LNCAP (cell line): ENCODE measurements around the gene SLC22A13.

Source experiments
- TF ChIP-seq, protein P1 (sequence below): fragments of 450-650 bp; IDR thresholded peaks from 2 replicates; pipeline ENCODE4 v1.5.1; 2017; ENCODE audit warnings: mild to moderate bottlenecking

Gene SLC22A13

DNA sequence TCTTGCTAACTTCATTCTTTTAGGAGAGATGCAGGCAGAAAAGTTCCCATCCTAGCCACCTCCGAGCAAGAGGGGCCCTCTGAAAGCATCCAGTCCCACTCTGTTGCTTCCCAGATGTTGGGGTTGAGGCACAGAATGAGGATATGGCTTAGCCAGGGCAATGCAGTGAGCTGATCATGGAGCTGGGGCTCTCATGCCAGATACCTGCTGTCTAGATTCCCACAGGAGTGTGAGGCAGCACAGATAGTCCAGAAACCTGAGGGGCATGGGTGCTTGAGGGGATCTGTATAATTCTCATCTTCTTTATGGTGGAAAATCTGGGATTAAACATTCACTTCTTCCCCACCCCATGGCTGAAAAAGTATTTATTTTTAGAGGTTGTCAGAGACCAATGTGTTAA lies 1.2 kb downstream of the SLC22A13 start:
- TF ChIP-seq, protein P1, sequence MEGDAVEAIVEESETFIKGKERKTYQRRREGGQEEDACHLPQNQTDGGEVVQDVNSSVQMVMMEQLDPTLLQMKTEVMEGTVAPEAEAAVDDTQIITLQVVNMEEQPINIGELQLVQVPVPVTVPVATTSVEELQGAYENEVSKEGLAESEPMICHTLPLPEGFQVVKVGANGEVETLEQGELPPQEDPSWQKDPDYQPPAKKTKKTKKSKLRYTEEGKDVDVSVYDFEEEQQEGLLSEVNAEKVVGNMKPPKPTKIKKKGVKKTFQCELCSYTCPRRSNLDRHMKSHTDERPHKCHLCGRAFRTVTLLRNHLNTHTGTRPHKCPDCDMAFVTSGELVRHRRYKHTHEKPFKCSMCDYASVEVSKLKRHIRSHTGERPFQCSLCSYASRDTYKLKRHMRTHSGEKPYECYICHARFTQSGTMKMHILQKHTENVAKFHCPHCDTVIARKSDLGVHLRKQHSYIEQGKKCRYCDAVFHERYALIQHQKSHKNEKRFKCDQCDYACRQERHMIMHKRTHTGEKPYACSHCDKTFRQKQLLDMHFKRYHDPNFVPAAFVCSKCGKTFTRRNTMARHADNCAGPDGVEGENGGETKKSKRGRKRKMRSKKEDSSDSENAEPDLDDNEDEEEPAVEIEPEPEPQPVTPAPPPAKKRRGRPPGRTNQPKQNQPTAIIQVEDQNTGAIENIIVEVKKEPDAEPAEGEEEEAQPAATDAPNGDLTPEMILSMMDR: no peak

DNA sequence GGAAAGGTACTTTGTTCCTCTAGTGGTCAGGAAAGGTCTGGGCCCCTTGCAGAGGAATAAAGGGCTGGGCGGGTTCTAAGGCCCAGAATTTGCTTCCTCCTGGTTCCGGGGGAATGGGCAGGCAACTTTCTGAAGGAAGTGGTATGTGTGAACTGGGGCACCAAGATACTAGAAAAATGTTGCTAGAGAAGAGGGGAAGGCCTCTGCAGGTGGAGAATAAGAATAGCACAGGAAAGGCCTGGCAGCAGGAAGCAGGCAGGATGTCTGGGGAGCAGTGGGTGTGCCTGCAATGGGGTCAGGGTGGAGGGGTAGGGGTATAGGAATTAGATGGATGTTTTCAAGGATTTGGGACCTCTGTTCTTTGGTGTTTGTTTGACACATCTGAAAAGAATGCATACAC lies 2.0 kb downstream of the SLC22A13 start:
- TF ChIP-seq, protein P1: no peak

DNA sequence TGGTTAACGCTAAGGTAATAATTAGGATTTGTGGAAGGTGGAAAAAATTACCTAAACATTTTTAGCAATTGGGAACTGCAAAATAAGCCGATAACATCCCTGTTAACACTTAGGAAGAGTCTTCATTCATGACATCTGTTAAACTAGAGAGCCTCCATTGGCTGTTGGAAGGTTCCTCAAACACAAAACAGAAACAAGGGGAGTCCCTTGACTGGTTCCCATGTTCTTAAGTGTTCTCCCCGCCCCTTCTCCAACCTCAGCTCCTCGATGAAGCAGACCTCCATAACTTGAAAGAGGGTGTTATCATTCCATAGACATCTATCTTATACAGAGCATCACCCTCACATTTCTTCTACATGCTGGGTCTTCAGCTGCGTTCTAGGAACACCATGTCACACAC lies 2.5 kb downstream of the SLC22A13 start:
- TF ChIP-seq, protein P1: no peak

DNA sequence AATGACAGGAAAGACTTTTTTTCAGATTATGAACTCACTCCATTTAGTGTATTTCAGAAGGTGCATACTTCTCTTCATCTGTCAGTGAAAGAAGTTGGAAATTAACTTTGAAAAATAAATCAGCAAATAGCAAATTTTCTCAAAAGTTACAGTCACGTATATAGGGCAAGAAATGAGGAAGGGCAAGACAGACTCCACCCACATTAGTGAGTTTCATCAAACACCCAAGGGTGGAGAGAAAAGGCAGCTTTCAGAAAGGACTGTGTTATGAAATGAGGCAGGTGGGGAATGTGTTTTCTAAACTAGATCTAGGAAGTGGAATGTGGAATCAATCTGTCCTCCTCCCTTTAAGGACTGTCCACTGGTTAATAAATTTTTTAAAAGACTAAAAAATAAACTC lies 2.9 kb downstream of the SLC22A13 start:
- TF ChIP-seq, protein P1: no peak

DNA sequence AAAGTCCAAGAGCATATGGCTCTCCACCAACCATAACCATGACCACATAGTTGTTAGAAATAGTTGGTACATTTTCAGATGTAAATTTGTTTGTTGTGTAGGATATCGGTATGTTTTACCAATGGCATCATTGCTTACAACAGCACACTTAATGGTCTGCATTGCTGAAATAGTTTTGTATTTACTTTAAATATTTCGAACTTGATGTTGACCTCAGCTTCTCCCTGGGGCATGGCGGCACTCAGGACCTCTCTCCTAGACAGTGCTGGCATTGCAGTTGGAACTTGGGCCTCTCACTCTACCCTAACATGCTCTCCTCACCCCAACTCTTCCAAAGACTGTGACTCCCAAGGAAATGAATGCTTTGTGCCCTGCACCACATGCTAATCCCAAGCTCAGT lies 5.0 kb downstream of the SLC22A13 start:
- TF ChIP-seq, protein P1: no peak

DNA sequence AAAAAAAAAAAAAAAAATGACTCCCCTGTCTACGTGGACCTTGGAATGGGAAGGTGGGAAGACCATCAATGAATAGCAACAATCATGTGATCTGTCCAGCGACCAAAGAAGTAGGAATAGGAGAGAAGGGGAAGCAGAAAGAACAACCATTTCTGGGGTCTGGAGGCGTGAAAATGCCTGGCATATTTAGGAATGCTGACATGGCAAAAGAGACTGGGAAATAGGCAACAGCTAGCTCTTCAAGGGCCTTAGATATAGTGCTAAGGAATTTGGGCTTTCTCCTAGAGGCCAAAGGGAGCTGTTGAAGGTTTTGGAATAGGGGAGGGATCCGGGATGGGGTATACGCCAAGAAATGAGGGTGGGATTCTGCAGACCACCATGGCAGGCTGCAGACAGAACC lies 5.9 kb downstream of the SLC22A13 start:
- TF ChIP-seq, protein P1: no peak

DNA sequence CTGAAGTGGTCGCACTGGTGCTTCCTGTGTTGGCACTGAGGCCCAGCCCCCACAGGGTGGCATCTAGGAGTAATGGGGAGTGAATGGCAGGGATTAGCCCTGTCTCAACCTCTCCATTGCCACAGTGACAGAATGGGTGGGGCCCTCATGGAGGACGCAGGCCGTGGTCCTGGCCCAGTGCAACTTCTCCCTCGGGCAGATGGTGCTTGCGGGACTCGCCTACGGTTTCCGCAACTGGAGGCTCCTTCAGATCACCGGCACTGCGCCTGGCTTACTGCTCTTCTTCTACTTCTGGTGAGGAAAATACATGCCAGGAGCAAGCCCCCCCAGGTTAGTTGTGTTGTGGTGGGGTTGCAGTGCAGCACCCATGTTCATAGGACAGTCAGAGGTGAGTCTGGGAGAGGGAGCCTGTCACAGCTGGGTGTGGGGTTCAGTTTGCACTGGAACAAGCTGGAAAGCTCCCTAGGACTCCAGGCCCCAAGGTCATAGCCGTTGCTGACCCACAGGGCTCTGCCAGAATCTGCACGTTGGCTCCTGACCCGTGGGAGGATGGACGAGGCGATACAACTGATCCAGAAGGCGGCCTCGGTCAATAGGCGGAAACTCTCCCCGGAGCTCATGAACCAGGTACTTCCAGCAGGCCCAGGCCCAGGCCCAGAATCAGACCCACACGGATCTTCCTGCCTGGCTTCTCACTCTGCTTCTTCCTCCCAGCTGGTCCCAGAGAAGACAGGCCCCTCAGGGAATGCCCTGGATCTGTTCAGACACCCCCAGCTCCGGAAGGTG lies 9.4 kb downstream of the SLC22A13 start:
- TF ChIP-seq, protein P1: no peak

DNA sequence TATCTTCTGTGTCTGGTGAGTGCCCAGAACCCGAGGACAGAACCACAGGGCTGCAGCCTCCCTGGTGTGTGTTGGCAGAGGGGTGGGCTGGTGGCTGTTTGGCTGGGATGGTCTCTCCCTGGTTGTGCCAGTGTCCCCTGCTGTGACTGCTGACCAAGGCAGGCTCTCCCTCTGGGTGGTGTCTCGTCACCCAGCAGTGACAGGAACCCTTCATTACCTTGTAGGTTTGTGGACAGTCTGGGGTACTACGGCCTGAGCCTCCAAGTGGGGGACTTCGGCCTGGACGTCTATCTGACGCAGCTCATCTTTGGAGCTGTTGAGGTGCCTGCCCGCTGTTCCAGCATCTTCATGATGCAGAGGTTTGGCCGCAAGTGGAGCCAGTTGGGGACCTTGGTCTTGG lies 10.0 kb downstream of the SLC22A13 start:
- TF ChIP-seq, protein P1: no peak
